Vagina (tissue), 2 donors: Measurements from ENCODE around the gene UBL3.

ENCODE experiments used
- POLR2A ChIP-seq, 2 donors: fragments of 450-650 bp; IDR thresholded peaks; one replicate each; pipeline ENCODE4 v1.6.1; 2017; ENCODE audit warnings: antibody characterized with exemption in 2 of 2, mild to moderate bottlenecking in 2 of 2, moderate library complexity in 2 of 2
- POLR2AphosphoS5 ChIP-seq, 2 donors: sonication (generic); formaldehyde crosslinking; IDR thresholded peaks; one replicate each; pipeline ENCODE4 v1.9.0; 2017; ENCODE audit warnings: antibody characterized with exemption in 2 of 2, mild to moderate bottlenecking in 2 of 2, low read depth in 1 of 2; ENCODE audit not compliant: insufficient read depth in 1 of 2

- TF ChIP-seq POLR2AphosphoS5 (IDR thresholded peaks at IDR 0.05; ENCODE audit: insufficient read depth in 1 of 2, low read depth in 1 of 2) (no peak), POLR2A (IDR thresholded peaks at IDR 0.05) (no peak)
These were observed 36.0 kb upstream of the UBL3 start for GRCh38 chr13:29886446-29886845.
